Measurements from ENCODE around the gene SH3BP1. TPM values are rescaled to one million over a fixed set of nuclear protein-coding genes. Genes with fewer than 3 reads are reported as not detected.
A peak's percentile ranks its signal among the peaks of the same experiment; 100 is the strongest.
"Not testable (repeated sequence)": the region's sequence is repeated elsewhere in the genome, so short reads cannot be mapped to it uniquely, and the experiment has no call there.

The SH3BP1 gene
- total and polyA plus RNA-seq, 2 of the 13 experiments (the other 11 are each of a cell fraction or from before 2014, with no cell fraction given), result 8.4 to 18.5 TPM

DNA sequence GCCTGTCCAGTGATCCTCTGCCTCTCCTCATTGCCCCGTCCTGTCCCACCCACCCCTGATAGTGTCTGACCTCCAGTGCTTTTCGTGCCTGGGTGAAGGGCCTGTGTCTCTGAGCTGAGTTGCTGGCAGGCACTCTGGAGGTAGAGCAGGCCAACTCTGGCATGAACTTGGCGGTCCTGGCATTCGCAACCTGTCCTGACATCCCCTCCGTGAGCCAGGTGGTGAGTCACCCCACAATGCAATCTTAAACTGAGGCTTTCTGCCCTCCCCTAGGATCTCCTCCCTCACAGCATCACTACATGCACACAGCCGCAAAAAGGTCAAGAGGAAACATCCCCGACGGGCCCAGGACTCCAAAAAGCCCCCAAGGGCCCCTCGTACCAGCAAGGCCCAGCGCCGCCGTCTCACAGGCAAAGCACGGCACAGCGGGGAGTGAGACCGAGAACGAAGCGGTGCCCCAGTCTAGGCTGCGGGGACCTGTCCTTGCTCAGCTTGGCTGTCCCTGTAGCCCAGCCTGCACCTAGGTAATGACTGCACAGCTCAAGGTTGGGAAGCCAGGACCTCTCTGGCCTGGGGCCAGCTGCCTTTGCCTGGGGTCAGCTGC is 51.5 kb downstream of the SH3BP1 start:
- no peaks in the 10 kb centered on the region for H3K27me3 ChIP-seq (ENCODE audit: control insufficient read depth in 1 of 2, insufficient read depth in 2 of 2, low read length in 2 of 2)
- H3K36me3 ChIP-seq (replicated peaks in 1 of 2; ENCODE audit: control insufficient read depth in 1 of 2, insufficient read depth in 2 of 2, low read length in 2 of 2), result peaks cover 14 to 38% of the 10 kb centered on the region in 2 experiments; a peak in 4 of 5 replicates
- TF ChIP-seq ZIK1 (CRISPR knock-in tag; IDR thresholded peaks at IDR 0.05; ENCODE audit: borderline replicate concordance, low read depth) (no peak), ZNF768 (CRISPR knock-in tag; IDR thresholded peaks at IDR 0.05) (0 out of 2 replicates have a peak, but pooled peaks have one; percentile 9), NCOA5 (CRISPR knock-in tag; IDR thresholded peaks at IDR 0.05) (no peak)
- H3K4me1 ChIP-seq (ENCODE audit: insufficient read depth, low read length), result peaks cover 7% of the 10 kb centered on the region
- no peak overlapping the region for H2AFZ ChIP-seq (ENCODE audit: low read length)
- no peak overlapping the region for H3K4me2 ChIP-seq (ENCODE audit: low read depth, low read length)
- no peaks in the 10 kb centered on the region for H3K9me3 ChIP-seq (ENCODE audit: low read length)
- intact Hi-C loops (cut with micrococcal nuclease; ENCODE audit: unreplicated experiment), result no loop called here
- BruUV-seq (replicated peaks), result no TSS peak
- no peaks in the 10 kb centered on the region for H4K20me1 ChIP-seq (ENCODE audit: insufficient read depth, low read length)
- no peak overlapping the region for H3K27ac ChIP-seq (ENCODE audit: extremely low read length, insufficient read depth, low read length)
- in situ Hi-C loops (cut with HindIII; ENCODE audit: extremely low pct_ligation_motif_present, low pct_unique_long_range_greater_than_20kb), result no loop called here
- no peak overlapping the region for H3K4me3 ChIP-seq (replicated peaks in 1 of 3; ENCODE audit: insufficient read depth in 1 of 3, low read depth in 2 of 3, low read length in 3 of 3)
- WGBS (ENCODE audit: low lambda C conversion rate), result 100% methylated on average over 9 of the region's 18 CpGs
- FAIRE-seq, result no peak
- ChIA-PET CTCF (ENCODE audit: low intra/inter-chr PET ratio, low total read pairs) (no interaction called here), POLR2A (no interaction called here)
- no peak for DNase-seq (ENCODE audit: low spot score)
- no peak overlapping the region for H3K9ac ChIP-seq (ENCODE audit: insufficient read depth, low read depth, low read length)
- peaks cover 12% of the 10 kb centered on the region for H3K79me2 ChIP-seq (ENCODE audit: insufficient read depth, low read length)
- ATAC-seq, result no peak

GRCh38 chr22:37692627-37693285 is 53.3 kb downstream of the SH3BP1 start:
- no peaks in the 10 kb centered on the region for H4K20me1 ChIP-seq (ENCODE audit: insufficient read depth, low read length)
- in situ Hi-C loops (cut with HindIII; ENCODE audit: extremely low pct_ligation_motif_present, low pct_unique_long_range_greater_than_20kb), result no loop called here
- no TSS peak for BruUV-seq (replicated peaks)
- H3K79me2 ChIP-seq (ENCODE audit: insufficient read depth, low read length), result peaks cover under 1% of the 10 kb centered on the region
- peaks cover 14 to 38% of the 10 kb centered on the region in 2 experiments; a peak in 4 of 5 replicates for H3K36me3 ChIP-seq (replicated peaks in 1 of 2; ENCODE audit: control insufficient read depth in 1 of 2, insufficient read depth in 2 of 2, low read length in 2 of 2)
- H3K4me2 ChIP-seq (ENCODE audit: low read depth, low read length), result no peak overlapping the region
- CTCF ChIA-PET (ENCODE audit: low intra/inter-chr PET ratio, low total read pairs), result no interaction called here
- H3K27me3 ChIP-seq (ENCODE audit: control insufficient read depth in 1 of 2, insufficient read depth in 2 of 2, low read length in 2 of 2), result no peaks in the 10 kb centered on the region
- DNase-seq (ENCODE audit: low spot score), result no peak
- peaks cover under 1% of the 10 kb centered on the region; the same call in 1 of the 2 replicates for H3K4me1 ChIP-seq (ENCODE audit: insufficient read depth, low read length)
- no peak for FAIRE-seq
- H2AFZ ChIP-seq (ENCODE audit: low read length), result no peak overlapping the region
- no peak overlapping the region for H3K9ac ChIP-seq (ENCODE audit: insufficient read depth, low read depth, low read length)
- H3K4me3 ChIP-seq (replicated peaks in 1 of 3; ENCODE audit: insufficient read depth in 1 of 3, low read depth in 2 of 3, low read length in 3 of 3), result no peak overlapping the region
- WGBS (ENCODE audit: low lambda C conversion rate), result 87% methylated on average over 3 of the region's 15 CpGs
- intact Hi-C loops (cut with micrococcal nuclease; ENCODE audit: unreplicated experiment), result no loop called here
- TF ChIP-seq AGO2 (optimal IDR thresholded peaks at IDR 0.05; ENCODE audit: low read depth, low read length), result peak; percentile 62
- TF ChIP-seq ZNF12 (CRISPR knock-in tag; IDR thresholded peaks at IDR 0.05), result no peak
- H3K27ac ChIP-seq (ENCODE audit: extremely low read length, insufficient read depth, low read length), result no peak overlapping the region
- POLR2A ChIA-PET, result no interaction called here
- H3K9me3 ChIP-seq (ENCODE audit: low read length), result no peaks in the 10 kb centered on the region
- ATAC-seq, result no peak

- H3K9me3 ChIP-seq (ENCODE audit: low read length); H3K4me1 ChIP-seq (ENCODE audit: insufficient read depth, low read length); ATAC-seq; DNase-seq (ENCODE audit: low spot score); intact Hi-C loops (cut with micrococcal nuclease; ENCODE audit: unreplicated experiment); in situ Hi-C loops (cut with HindIII; ENCODE audit: extremely low pct_ligation_motif_present, low pct_unique_long_range_greater_than_20kb); H3K79me2 ChIP-seq (ENCODE audit: insufficient read depth, low read length); H4K20me1 ChIP-seq (ENCODE audit: insufficient read depth, low read length); H3K4me3 ChIP-seq (replicated peaks in 1 of 3; ENCODE audit: insufficient read depth in 1 of 3, low read depth in 2 of 3, low read length in 3 of 3); CTCF ChIA-PET (ENCODE audit: low intra/inter-chr PET ratio, low total read pairs); POLR2A ChIA-PET; H3K9ac ChIP-seq (ENCODE audit: insufficient read depth, low read depth, low read length); H3K27me3 ChIP-seq (ENCODE audit: control insufficient read depth in 1 of 2, insufficient read depth in 2 of 2, low read length in 2 of 2); H3K27ac ChIP-seq (ENCODE audit: extremely low read length, insufficient read depth, low read length); BruUV-seq (replicated peaks); H3K4me2 ChIP-seq (ENCODE audit: low read depth, low read length); H2AFZ ChIP-seq (ENCODE audit: low read length); FAIRE-seq: not testable (repeated sequence)
- WGBS (ENCODE audit: low lambda C conversion rate), result 94% methylated on average over 7 of the region's 7 CpGs
- peaks cover 9 to 27% of the 10 kb centered on the region in 2 experiments; a peak in 4 of 5 replicates for H3K36me3 ChIP-seq (replicated peaks in 1 of 2; ENCODE audit: control insufficient read depth in 1 of 2, insufficient read depth in 2 of 2, low read length in 2 of 2)
These were observed 54.7 kb downstream of the SH3BP1 start for GRCh38 chr22:37694131-37694530.

All from HepG2 (cell line).